GM18520 (cell line): ENCODE data around the gene BUD13.
"Not testable (repeated sequence)": the region's sequence is repeated elsewhere in the genome, so short reads cannot be mapped to it uniquely, and the experiment has no call there.

Experiments used
- ATAC-seq: cut with Tn5 transposase; IDR thresholded peaks from one replicate; pipeline ENCODE4 v1.9.1; 2021; ENCODE audit not compliant: unreplicated experiment

The BUD13 gene, protein sequence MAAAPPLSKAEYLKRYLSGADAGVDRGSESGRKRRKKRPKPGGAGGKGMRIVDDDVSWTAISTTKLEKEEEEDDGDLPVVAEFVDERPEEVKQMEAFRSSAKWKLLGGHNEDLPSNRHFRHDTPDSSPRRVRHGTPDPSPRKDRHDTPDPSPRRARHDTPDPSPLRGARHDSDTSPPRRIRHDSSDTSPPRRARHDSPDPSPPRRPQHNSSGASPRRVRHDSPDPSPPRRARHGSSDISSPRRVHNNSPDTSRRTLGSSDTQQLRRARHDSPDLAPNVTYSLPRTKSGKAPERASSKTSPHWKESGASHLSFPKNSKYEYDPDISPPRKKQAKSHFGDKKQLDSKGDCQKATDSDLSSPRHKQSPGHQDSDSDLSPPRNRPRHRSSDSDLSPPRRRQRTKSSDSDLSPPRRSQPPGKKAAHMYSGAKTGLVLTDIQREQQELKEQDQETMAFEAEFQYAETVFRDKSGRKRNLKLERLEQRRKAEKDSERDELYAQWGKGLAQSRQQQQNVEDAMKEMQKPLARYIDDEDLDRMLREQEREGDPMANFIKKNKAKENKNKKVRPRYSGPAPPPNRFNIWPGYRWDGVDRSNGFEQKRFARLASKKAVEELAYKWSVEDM

DNA sequence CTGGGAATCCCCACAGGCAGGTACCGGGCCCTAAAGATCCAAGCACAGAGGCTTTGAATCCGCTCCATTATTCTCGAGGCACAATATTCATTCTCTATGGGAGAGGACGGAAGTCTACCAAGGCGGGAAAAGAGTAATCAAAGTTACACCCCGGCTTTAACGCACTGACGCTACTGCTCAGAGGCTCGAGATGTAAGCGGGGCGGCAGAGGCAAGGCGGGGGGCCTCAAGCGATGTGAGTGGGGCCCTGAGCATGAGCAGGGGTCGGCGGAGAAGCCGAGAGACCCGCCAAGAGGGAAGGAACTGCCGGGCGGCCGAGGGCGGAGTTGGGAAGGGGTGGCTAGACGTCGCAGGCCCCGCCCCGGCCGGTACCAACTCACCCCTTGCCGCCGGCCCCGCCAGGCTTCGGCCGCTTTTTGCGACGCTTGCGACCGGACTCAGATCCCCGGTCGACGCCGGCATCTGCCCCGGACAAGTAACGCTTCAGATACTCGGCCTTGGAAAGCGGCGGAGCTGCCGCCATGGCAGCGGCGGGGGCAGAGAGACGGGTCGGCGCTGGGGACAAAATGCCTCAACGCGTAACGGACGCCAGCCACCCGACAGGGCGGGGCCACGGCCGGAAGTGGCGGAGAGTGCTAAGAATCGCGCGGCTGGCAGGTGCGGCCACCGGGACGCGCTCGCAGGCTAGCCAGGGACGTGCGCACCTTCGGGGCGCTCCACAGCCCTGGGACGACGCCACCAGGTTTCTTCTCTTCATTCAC is at the start of gene BUD13:
Gene BUD13, minus strand, starts transcription at position 545 of the 760 bp plus-strand sequence. Its CDS starts 23 bp downstream, at position 522.
- peak; percentile 81 for ATAC-seq

DNA sequence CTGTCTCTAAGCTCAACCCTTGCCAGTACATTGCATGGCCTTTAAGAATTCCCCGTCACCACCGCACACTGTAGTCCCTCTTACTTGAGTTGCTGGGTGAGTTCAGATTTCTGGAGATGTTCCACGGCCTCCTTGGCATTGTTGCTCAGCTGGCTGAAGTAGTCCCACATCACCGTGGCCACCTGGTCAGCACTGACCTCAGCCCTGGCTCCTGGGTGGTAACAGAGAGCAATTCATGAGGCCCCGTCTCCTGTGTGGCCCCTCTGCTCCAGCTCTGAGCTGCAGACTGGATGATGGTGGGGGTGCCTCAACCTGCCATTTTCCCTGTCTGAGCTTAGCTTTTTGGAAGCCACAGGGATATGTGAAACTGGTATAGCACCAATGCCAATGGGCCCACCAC is 49.8 kb upstream of the BUD13 start:
- no peak for ATAC-seq

DNA sequence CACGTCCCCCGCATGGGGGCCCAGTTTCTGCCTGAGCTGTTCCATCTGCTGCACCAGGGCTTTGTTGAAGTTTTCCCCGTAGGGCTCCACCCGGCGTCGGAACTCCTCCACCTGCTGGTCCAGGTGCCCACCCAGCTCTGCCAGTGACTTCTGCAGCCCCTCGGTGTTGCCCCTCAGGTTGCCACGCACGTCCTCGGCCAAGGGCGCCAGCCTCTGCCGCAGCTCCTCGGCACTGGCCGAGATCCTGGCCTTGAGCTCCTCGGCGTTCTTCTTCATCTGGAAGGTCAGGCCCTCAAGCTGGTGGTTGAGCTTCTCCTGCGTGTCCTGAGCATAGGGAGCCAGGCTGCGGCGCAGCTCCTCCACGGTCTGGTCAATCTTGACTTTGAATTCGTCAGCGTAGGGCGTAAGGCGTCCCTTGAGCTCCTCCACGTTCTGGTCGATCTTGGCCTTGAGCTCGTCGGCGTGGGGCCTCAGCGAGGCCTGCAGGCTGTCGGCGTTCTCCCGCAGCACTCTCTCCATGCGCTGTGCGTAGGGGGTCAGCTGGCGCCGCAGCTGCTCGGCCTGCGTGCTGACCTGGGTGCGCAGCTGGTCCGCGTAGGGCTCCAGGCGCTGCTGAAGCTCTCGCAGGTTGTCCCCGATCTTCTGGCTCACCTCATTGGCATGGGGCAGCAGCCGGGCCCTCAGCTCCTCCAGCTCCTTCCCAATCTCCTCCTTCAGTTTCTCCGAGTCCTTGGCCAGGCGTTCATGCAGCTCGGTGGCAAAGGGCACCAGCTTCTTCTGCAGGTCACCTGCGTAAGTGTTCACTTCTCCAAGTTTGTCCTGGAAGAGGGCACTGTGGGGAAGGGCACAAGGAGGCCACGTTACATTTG is 48.5 kb upstream of the BUD13 start:
- no peak for ATAC-seq

DNA sequence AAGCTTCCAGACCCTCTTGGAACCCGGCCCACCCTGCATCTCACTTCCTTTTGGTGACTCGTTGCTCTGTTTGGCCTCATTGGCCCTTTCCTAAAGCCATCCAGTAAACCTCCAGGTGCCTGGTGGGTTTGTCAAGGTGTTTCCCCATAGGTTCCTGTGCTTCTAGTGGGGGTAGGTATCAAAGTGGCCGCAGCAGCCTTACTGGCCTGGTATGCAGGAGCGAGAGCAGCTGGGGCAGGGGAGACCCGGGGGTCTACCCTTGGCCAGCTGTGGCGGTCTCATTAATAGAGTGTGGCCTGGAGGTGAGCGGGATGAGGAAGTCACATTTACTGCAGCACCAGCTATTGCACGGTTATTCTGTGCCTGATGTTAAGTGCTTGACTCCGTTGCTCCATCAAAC is 46.3 kb upstream of the BUD13 start:
- no peak for ATAC-seq

DNA sequence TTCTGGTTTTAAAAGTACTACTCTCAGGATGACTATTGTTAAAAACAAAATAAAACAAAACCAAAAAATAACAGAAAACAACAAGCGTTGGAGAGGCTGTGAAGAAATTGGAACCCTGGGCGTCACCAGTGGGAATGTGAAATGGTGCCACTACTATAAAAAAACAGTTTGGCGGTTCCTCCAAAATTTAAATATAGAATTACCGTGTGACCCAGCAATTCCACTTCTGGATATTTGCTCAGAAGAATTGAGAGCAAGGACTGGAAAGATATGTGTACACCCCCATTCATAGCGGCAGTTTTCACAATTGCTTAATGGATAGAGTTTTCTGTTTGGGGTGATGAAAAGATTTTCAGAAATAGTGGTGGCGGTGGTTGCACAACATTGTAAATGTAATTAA is 41.7 kb upstream of the BUD13 start:
- ATAC-seq: no peak

DNA sequence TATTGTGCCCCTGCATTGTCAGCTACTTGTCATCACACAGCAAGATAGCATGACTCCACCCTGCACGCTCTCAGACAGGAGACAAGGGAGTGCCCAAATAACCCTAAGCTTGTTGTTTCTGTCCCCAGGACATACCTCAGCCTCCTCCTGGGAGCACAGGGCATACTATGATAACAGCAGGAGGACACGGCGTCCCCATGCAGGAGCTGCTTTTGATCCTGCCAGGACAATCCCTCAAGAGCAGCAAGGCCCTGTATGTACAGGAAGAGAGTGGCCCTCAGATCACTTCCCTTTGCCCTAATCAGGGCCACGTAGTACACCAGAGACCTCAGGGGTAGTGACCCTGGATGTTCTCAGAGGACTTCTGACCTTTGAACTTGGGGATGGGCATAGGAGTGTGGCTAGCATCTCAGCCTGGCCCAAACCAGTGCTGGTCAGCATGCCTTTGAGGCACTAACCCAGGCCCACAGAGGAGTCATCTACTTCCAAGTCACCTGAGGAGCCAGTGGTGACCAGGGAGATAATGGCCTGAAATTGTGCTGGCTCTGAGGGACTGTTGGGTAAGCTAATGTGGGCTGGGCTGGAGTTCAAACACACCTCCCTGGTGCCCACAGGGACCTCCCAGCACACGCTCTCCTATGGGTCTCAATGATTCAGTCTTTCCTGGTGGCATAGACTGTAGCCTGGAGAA is 41.1 kb upstream of the BUD13 start:
- ATAC-seq: no peak

DNA sequence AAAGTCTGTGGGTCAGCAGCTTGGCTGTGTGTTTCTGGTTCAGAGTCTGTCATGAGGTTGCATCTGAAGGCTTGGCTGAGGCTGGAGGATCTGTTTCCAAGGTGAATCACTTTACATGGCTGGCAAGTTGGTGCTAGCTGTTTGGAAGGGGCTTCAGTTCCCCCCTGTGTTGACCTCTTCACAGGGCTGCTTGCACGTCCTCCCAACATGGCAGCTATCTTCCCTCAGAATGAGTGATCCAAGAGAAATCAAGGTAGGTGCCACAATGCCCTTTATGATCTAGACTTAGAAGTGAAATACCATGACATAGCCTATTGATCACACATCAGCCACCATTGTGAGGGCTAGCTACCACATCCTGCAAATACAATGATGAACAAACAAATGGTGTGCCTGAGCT is 40.4 kb upstream of the BUD13 start:
- no peak for ATAC-seq

DNA sequence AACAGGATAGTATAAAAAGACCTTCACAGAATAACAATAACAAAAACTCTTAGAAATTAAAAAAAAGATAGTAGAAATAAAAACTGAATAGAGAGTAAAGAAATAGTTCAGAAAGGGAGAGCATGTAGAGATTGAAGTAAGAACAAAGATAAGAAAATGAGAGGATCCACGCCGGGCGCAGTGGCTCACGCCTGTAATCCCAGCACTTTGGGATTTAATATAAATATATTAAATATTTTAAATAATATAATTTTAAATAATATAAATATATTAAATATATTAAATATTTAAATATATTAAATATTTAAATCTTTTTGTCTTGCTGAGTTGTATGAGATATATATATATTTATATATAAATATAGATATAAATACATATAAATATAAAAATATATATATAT is 39.3 kb upstream of the BUD13 start:
- no peak for ATAC-seq

DNA sequence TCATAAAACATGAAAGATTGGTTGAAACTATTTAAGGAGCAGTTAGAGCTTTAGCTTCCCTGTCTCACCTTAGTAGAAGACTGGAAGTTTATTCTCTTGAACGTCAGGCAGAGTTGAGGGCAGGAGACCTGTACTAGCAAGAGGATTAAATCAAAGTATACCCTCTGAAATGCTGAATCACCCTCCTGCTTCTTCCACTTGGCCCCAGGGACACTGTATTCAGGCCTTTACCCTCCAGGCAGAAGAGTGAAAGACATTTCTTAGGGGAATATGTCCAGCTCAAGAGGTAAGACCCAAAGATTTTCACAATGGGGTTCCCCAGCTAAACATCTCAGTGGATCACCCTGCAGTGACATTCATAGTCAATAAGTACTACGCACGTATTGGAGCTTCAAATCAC is 38.4 kb upstream of the BUD13 start:
- no peak for ATAC-seq

DNA sequence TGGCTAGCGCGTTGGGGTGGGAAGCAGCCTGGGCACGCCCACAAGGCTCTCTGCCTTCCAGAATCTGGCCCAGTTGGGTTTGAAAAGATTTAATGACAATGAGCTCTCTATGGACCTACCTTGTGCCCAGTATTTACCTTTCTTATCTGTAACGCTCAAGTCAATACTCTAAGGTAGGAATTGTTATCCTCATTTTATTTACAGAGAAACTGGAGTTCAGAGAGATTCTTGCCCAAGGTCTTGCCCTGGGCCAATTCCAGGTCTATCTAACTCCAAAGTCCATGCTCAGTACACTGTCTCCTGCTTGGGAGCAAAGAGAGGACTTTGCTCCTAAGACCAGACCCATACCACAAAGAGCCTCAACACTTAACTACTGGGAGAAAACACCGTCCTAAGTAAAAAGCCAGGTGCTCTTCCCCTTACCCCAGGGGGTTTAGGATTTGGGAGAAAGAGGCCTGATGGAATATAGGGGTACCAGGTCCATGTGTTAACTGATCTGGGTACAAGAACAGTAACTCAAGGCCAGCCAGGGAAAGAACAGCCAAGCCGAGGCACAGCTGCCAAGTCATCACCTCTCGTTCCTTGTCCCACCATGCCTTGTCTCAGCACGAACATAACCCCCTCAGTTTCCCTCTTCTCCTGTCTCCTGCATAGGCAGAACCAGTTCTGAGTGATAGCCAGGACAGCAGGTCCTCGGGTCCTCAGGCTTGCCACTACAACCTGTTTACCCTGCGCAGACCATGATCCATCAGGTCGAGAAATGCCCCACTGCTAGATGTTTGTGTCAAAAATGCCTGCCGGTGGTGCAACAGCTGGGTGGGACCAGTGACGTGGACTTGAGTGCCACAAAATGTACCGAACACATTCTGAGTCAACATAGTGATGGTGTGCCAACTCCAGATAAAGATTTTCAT is 35.7 kb upstream of the BUD13 start:
- ATAC-seq: no peak

DNA sequence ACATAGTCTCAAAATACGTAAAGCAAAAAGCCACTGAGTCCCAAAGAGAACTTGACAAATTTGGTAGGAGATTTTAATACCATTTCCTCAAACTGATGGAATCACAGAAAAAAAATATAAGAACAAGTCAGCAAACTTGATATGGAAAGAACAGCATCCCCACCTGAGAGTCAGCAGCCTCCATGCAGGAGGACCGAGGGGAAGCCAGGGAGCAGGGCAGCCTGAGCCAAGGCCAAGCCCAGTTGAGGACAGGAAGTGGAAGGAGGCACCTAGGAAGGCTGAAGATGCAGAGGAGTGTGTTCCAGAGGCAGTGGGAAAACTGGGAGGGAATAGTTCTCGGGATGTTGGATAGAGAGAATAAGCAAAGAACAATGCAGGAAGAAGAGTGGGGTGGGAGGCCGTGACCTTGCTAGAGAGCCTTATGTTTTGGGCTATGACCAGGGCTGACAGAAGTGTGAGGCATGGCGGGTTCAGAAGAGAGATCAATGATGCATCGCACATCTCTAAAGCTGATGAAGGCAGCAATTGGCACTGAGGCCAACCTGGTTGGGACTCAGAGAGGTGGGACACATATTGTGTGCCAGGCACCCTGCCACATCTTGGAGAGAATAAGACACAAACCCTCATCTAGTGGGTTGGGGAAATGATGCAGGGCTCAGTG is 34.9 kb upstream of the BUD13 start:
- ATAC-seq: no peak

DNA sequence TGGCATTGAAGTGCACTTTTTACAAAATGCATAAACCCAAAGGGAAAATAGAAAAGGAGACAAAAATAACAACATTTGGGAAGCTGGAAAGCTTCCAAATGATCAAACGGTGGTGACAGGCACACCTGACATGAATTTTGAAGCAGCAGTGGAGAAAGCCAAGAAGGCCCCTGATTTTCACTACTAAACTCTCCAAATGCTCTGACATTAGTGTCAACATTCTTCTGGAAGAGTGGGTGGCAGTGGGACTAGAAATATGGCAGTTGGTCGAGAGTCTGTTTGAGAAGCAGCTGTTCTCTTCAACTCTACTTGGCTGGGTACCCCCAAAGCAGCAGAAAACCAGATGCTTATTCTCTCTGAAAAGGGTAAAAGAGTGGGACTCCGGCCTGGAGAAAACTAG is 31.2 kb upstream of the BUD13 start:
- ATAC-seq: no peak

DNA sequence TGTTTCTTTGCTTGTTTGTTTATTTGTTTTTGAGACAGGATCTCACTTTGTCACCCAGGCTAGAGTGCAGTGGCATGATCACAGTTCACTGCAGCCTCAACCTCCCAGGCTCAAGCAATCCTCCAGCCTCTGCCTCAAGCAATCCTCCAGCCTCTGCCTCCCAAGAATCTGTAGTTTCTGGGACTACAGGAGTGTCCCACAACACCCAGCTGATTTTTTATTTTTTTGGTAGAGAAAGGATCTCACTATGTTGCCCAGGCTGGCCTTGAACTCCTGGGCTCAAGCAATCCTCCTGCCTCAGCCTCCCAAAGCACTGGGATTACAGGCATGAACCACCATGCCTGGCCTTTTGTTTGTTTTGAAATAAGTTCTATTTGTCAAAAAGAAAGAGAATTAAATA is 28.9 kb upstream of the BUD13 start:
- ATAC-seq: not testable (repeated sequence)

DNA sequence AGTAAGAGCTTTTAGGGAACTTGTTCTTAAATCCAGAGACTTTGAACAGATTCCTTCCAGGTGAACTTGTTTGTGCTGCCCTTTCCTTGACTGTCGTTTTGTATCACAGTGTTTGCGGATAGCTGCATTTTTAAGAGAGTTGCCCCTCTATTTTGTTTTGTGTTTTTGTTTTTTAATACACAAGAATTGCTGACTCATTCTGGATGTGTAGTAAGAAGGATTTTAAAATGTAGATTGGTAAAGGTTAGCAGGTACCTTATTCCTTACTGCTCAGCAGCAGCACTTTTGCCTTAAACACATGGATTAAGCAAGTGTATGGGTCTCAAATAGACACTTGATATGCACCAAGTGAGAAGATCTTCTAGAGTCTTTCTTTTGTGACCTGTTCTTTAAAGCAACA is 27.8 kb upstream of the BUD13 start:
- ATAC-seq: no peak

DNA sequence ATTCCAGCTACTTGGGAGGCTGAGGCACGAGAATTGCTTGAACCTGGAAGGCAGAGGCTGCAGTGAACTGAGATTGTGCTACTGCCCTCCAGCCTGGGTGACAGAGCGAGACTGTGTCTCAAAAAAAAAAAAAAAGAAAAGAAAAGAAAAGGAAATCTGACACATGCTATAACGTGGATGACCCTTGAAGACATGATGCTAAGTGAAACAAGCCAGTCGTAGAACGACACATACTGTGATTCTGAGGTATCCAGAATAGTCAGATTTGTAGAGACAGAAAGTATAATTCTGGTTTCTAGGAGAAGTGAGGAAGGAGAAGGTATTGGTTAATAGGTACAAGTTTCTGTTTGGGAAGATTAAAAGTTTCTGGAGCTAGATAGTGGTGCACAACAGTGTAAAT is 25.6 kb upstream of the BUD13 start:
- no peak for ATAC-seq

DNA sequence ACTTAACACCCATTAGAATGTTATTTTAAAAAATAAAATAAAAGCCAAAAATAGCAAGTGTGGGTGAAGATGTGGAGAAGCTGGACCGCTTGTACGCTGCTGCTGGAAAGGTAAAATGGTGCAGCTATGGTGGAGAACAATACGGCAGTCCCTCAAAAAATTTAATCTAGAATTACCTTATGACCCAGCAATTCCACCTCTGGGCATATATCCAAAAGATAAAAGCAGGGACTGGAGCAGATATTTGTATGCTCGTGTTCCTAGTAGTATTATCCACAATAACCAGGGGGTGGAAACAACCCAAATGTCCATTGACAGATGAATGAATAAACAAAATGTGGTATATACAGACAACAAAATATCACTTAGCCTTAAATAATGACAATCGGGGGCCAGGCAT is 25.0 kb upstream of the BUD13 start:
- no peak for ATAC-seq

DNA sequence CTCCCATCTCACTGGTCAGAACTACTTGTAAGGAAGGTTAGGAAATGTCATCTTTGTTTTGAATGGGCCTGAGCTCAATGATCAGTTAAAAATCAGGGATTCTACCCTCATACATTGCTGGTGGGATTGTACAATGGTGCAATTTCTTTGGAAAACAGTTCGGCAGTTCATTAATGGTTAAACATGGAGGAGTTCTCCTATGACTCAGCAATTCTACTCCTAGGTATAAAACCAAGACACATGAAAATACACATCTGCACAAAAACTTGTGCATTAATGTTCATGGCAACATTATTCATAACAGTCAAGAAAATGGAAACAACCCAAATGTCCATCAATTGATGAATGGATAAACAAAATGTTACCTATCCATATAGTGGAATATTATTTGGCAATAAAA is 23.8 kb upstream of the BUD13 start:
- ATAC-seq: no peak

DNA sequence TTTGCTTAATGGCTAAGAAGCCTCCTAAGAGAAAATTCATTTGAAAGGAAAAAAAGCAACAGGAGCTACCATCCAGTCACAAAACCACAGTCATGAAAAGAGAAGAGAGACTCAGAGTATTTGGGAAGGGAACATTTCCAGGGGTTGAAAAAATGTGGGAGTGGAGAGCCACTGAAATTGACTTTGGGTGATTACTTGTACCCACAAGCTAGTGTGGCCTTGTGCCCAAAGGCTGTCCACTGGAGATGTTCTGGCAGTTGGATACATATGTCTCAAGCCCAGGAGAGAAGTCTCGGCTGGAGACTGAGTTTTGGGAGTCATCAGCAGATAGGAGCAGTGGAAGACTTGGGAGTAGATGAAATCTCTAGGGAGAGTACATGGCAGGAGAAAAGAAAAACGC is 22.1 kb upstream of the BUD13 start:
- ATAC-seq: no peak

DNA sequence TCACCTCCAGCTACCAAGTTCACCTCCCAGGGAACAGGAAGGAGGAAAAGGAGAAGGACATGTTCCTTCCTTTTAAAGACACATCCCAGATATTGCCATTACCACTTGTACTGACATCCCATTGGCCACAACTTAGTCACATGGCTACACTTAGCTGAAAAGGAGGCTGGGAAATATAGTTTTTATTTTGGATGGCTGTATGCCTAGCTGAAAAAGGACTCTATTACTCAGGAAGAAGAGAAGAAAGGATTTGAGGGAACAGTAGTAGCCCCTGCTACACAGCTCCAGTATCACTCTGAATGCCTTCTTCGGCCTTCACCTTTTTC is 20.9 kb upstream of the BUD13 start:
- no peak for ATAC-seq
